K562 (cell line): ENCODE results near the gene MAK. TPM values are rescaled to one million over a fixed set of nuclear protein-coding genes. Genes with fewer than 3 reads are reported as not detected.

Source experiments
- ATAC-seq: fragments of 200-7000 bp; cut with Tn5 transposase; 3 replicates; pipeline ENCODE4 v1.9.1; 2020; ENCODE audit warnings: moderate library complexity
- BruUV-seq: library from RNA; stranded (reverse); fragments of 400-500 nt; replicated peaks from 2 replicates; lab custom pipeline; 2021; lab: Mats Ljungman, UMichigan
- CTCF ChIA-PET: fragments of 300-600 bp; formaldehyde crosslinking; extraction: SDS; loops from one replicate; lab custom pipeline; 2021; ENCODE audit warnings: low intra/inter-chr PET ratio; lab: Yijun Ruan, JAX
- POLR2A ChIA-PET: fragments of 300-600, 350-650 bp; sonication (Branson Sonifier 250); formaldehyde crosslinking; extraction: SDS; loops from one replicate; lab custom pipeline; 2021; ENCODE audit warnings: antibody characterized with exemption, inconsistent platforms; lab: Yijun Ruan, JAX
- DNase-seq, 4 experiments: peaks; one replicate each; pipeline versions ENCODE4 v3.0.0 to v3.0.0-alpha.2; 2011 to 2018; ENCODE audit warnings: low spot score in 3 of 4, mixed read lengths in 3 of 4; ENCODE audit errors: extremely low read depth in 1 of 4
- FAIRE-seq: peaks from 2 replicates; lab custom pipeline; 2011; peaks lifted over from hg19 to GRCh38; lab: Jason Lieb, UNC
- H2AFZ ChIP-seq: 2 replicates; pipeline ENCODE4 v1.6.0; 2011; ENCODE audit warnings: low read depth, low read length, control low read depth, inconsistent platforms
- H3K27ac ChIP-seq: fragments of 200-600 bp; 3 replicates; pipeline ENCODE4 v1.8.0; 2011; ENCODE audit warnings: low read depth, mild to moderate bottlenecking, control low read depth, inconsistent platforms, low read length, moderate library complexity, mixed read lengths; ENCODE audit errors: extremely low read depth
- H3K27me3 ChIP-seq, 2 experiments: fragments of 300-600 bp in 1 of 2; 2 replicates in 1 of 2; 3 replicates in 1 of 2; pipeline versions ENCODE4 v1.6.0 to v1.8.0; 2011; ENCODE audit warnings: inconsistent platforms in 2 of 2, low read length in 2 of 2, mild to moderate bottlenecking in 1 of 2, mixed read lengths in 1 of 2, moderate library complexity in 1 of 2; ENCODE audit not compliant: control insufficient read depth in 2 of 2, insufficient read depth in 2 of 2
- H3K36me3 ChIP-seq: fragments of 300-600 bp; 3 replicates; pipeline ENCODE4 v1.8.0; 2011; ENCODE audit warnings: mild to moderate bottlenecking, low read length, inconsistent platforms; ENCODE audit not compliant: control insufficient read depth, insufficient read depth
- H3K4me1 ChIP-seq, 2 experiments: fragments of 200-600 bp in 1 of 2; replicated peaks in 1 of 2; 2 replicates in 1 of 2; 3 replicates in 1 of 2; pipeline versions ENCODE4 v1.5.1 to v1.8.0; 2011; ENCODE audit warnings: inconsistent platforms in 2 of 2, low read length in 2 of 2, mild to moderate bottlenecking in 1 of 2, mixed read lengths in 1 of 2, moderate library complexity in 1 of 2; ENCODE audit not compliant: control insufficient read depth in 2 of 2, insufficient read depth in 2 of 2
- H3K4me2 ChIP-seq: 2 replicates; pipeline ENCODE4 v1.6.1; 2011; ENCODE audit warnings: low read length, control low read depth, inconsistent platforms, mixed read lengths; ENCODE audit not compliant: insufficient read depth
- H3K4me3 ChIP-seq: fragments of 200-600 bp; sonication (generic), shearing (Covaris generic); 2 replicates; pipeline ENCODE4 v1.5.1; 2016; ENCODE audit warnings: control low read depth, inconsistent platforms
- H3K79me2 ChIP-seq: fragments of 200-600 bp; 3 replicates; pipeline ENCODE4 v1.8.0; 2011; ENCODE audit warnings: low read length, inconsistent platforms; ENCODE audit not compliant: control insufficient read depth, insufficient read depth
- H3K9ac ChIP-seq, 2 experiments: 2 replicates each; pipeline versions ENCODE4 v1.6.0 to v1.6.1; 2011; ENCODE audit warnings: low read depth in 2 of 2, low read length in 2 of 2, control low read depth in 1 of 2, inconsistent platforms in 1 of 2, mild to moderate bottlenecking in 1 of 2, mixed read lengths in 1 of 2; ENCODE audit not compliant: insufficient read depth in 1 of 2
- H3K9me1 ChIP-seq: one replicate; pipeline ENCODE4 v1.6.0; 2011; ENCODE audit warnings: inconsistent platforms, mild to moderate bottlenecking, low read length, moderate library complexity; ENCODE audit not compliant: control insufficient read depth, insufficient read depth
- H3K9me3 ChIP-seq: replicated peaks from 2 replicates; pipeline ENCODE4 v1.5.1; 2011; ENCODE audit warnings: low read depth, low read length, inconsistent platforms; ENCODE audit not compliant: control insufficient read depth, insufficient read depth
- H4K20me1 ChIP-seq: replicated peaks from 2 replicates; pipeline ENCODE4 v1.6.1; 2011; ENCODE audit warnings: low read length, inconsistent platforms, mixed read lengths; ENCODE audit not compliant: control insufficient read depth, insufficient read depth
- BCL6 ChIP-seq: fragments of 250-450 bp; sonication (Bioruptor Pico); IDR thresholded peaks from 2 replicates; pipeline ENCODE4 v1.4.0; 2020
- BMI1 ChIP-seq: fragments of 150-350 bp; IDR thresholded peaks from 2 replicates; pipeline ENCODE4 v1.6.1; 2014; ENCODE audit warnings: low read length
- C11orf30 ChIP-seq: fragments of 450-650 bp; IDR thresholded peaks from 2 replicates; pipeline ENCODE4 v1.6.1; 2016; ENCODE audit warnings: low read depth, mild to moderate bottlenecking
- CHCHD3 ChIP-seq: fragments of 250-450 bp; sonication (Bioruptor Pico); IDR thresholded peaks from 2 replicates; pipeline ENCODE4 v2.1.2; 2022; ENCODE audit warnings: mild to moderate bottlenecking
- EHMT2 ChIP-seq: fragments of 450-650 bp; IDR thresholded peaks from 2 replicates; pipeline ENCODE4 v1.6.1; 2018; ENCODE audit warnings: antibody characterized with exemption
- HLTF ChIP-seq: fragments of 450-650 bp; IDR thresholded peaks from 2 replicates; pipeline ENCODE4 v1.6.1; 2016
- IRF2 ChIP-seq: sonication (generic); formaldehyde crosslinking; IDR thresholded peaks from 2 replicates; pipeline ENCODE4 v1.8.1; 2022; ENCODE audit warnings: mild to moderate bottlenecking, missing genetic modification reagents
- MBD2 ChIP-seq: sonication (generic); IDR thresholded peaks from 2 replicates; pipeline ENCODE4 v1.6.1; 2016; ENCODE audit warnings: low read depth, borderline replicate concordance
- NR3C1 ChIP-seq: sonication (generic); formaldehyde crosslinking; IDR thresholded peaks from 2 replicates; pipeline ENCODE4 v1.8.1; 2022; ENCODE audit warnings: missing genetic modification reagents
- PTRF ChIP-seq: fragments of 450-650 bp; IDR thresholded peaks from 2 replicates; pipeline ENCODE4 v1.6.1; 2016; ENCODE audit warnings: mild to moderate bottlenecking, missing genetic modification characterization, missing compliant biosample characterization
- RAD51 ChIP-seq: fragments of 450-650 bp; IDR thresholded peaks from 2 replicates; pipeline ENCODE4 v1.7.1; 2016; ENCODE audit warnings: low read depth, mild to moderate bottlenecking, borderline replicate concordance
- TEAD4 ChIP-seq, 2 experiments: sonication (generic) in 1 of 2; formaldehyde crosslinking in 1 of 2; IDR thresholded peaks; 2 replicates each; pipeline versions ENCODE4 v1.6.1 to v1.8.0; 2012 to 2022; ENCODE audit warnings: borderline replicate concordance in 1 of 2, inconsistent platforms in 1 of 2, low read length in 1 of 2, mild to moderate bottlenecking in 1 of 2, missing genetic modification reagents in 1 of 2
- ZBTB49 ChIP-seq: sonication (generic); formaldehyde crosslinking; IDR thresholded peaks from 2 replicates; pipeline ENCODE4 v1.8.0; 2022; ENCODE audit warnings: missing genetic modification reagents, mild to moderate bottlenecking, borderline replicate concordance
- ZBTB5 ChIP-seq: fragments of 450-650 bp; IDR thresholded peaks from 2 replicates; pipeline ENCODE4 v1.6.1; 2017; ENCODE audit warnings: antibody characterized with exemption
- ZNF3 ChIP-seq: fragments of 250-450 bp; sonication (Bioruptor Pico); IDR thresholded peaks from 2 replicates; pipeline ENCODE4 v1.5.0; 2021; ENCODE audit warnings: mild to moderate bottlenecking, moderate library complexity
- ZNF398 ChIP-seq: fragments of 250-450 bp; sonication (Bioruptor Pico); IDR thresholded peaks from 2 replicates; pipeline ENCODE4 v1.8.0; 2021; ENCODE audit warnings: moderate library complexity, mild to moderate bottlenecking, inconsistent platforms
- WGBS: fragments of 100-300 bp; shearing (Covaris generic); methylation state at CpG from one replicate; pipeline ENCODE4 v1.1.6; 2016; ENCODE audit warnings: low coverage, mixed read lengths; ENCODE audit not compliant: insufficient coverage; ENCODE audit errors: missing lambda C conversion rate; 5-methylcytosine and 5-hydroxymethylcytosine counted together
- in situ Hi-C: fragments of 300-500 bp; cut with MboI; formaldehyde crosslinking; loops from 4 replicates; pipeline ENCODE4 v1.15.0; 2018; ENCODE audit warnings: inconsistent platforms, mixed read lengths
- intact Hi-C: fragments of 100-400 bp; cut with micrococcal nuclease; formaldehyde crosslinking; loops from 2 replicates; pipeline ENCODE4 v1.14.2; 2022
- polyA plus RNA-seq, 8 experiments: library from polyadenylated mRNA; depleted of rRNA in 4 of 8; stranded (reverse) in 5 of 8; unstranded in 3 of 8; fragments of >200 nt; fragmentation: Nextera tagmentation in 2 of 8; fragmentation: Illumina TruSeq in 1 of 8; extraction: Ambion mirVana in 2 of 8; extraction: Trizol in 1 of 8; gene quantifications; 2 replicates each; pipeline versions ENCODE4 v1.2.1 to v1.2.3, GENCODE V29; 2011 to 2014; ENCODE audit warnings: inconsistent platforms in 1 of 8, missing spikeins in 1 of 8
- total RNA-seq, 7 experiments: library from RNA; depleted of rRNA in 6 of 7; stranded (reverse); fragments of >200 nt in 6 of 7; fragmentation: Illumina TruSeq in 2 of 7; extraction: Trizol in 2 of 7; gene quantifications; 2 replicates each; pipeline versions ENCODE4 v1.2.1 to v1.2.3, GENCODE V29; 2011 to 2021; ENCODE audit warnings: low replicate concordance in 1 of 7

MAK gene
- total and polyA plus RNA-seq, 9 of the 15 experiments (the other 6 are each of a cell fraction or from before 2014, with no cell fraction given), result 0.25 to 1.1 (median 0.53) TPM

GRCh38 chr6:10867952-10868351 lies 29.6 kb upstream of the MAK start:
- CTCF ChIA-PET, result no interaction called here

More at GRCh38 chr6:10867952-10868351, 29.6 kb upstream of the MAK start:
- no TSS peak for BruUV-seq
- Histone ChIP-seq H3K9me1 (no peaks in the 10 kb centered on the region), H3K27ac (no peak overlapping the region), H3K27me3 (no peaks in the 10 kb centered on the region), H3K4me1 (no peaks in the 10 kb centered on the region), H2AFZ (no peak overlapping the region), H3K79me2 (no peaks in the 10 kb centered on the region), H3K36me3 (no peaks in the 10 kb centered on the region), H3K9me3 (no peaks in the 10 kb centered on the region), H3K4me3 (no peak overlapping the region), H4K20me1 (no peaks in the 10 kb centered on the region), H3K4me2 (no peak overlapping the region), H3K9ac (no peak overlapping the region)
- DNase-seq, result no peak
- 24% methylated on average over 3 of the region's 3 CpGs for WGBS
- intact Hi-C loops (no loop called here), in situ Hi-C loops (no loop called here)
- TF ChIP-seq MBD2, result no peak
- no peak for TF ChIP-seq ZBTB49 (CRISPR knock-in tag)
- no peak for TF ChIP-seq BMI1
- TF ChIP-seq CHCHD3, result no peak
- no peak for TF ChIP-seq RAD51
- TF ChIP-seq TEAD4 (IDR thresholded peaks at IDR 0.05; ENCODE audit: low read length), result no peak
- TF ChIP-seq TEAD4 (CRISPR knock-in tag; IDR thresholded peaks at IDR 0.05; ENCODE audit: borderline replicate concordance), result no peak
- no peak for TF ChIP-seq EHMT2
- TF ChIP-seq BCL6 (CRISPR knock-in tag), result no peak
- TF ChIP-seq ZNF398 (CRISPR knock-in tag), result no peak
- no peak for TF ChIP-seq IRF2 (CRISPR knock-in tag)
- no peak for TF ChIP-seq NR3C1 (CRISPR knock-in tag)
- TF ChIP-seq HLTF, result no peak
- TF ChIP-seq PTRF, result no peak
- TF ChIP-seq ZBTB5, result no peak
- TF ChIP-seq ZNF3 (CRISPR knock-in tag), result no peak
- TF ChIP-seq C11orf30, result no peak
- POLR2A ChIA-PET, result no interaction called here
- ATAC-seq, result no peak
- FAIRE-seq, result no peak
